ENCODE results near the gene ZC3H18. TPM values are rescaled to one million over a fixed set of nuclear protein-coding genes. Genes with fewer than 3 reads are reported as not detected.

The ZC3H18 gene
- total RNA-seq, 2 donors from 2014 or later = 7.9 to 10.0 TPM

DNA sequence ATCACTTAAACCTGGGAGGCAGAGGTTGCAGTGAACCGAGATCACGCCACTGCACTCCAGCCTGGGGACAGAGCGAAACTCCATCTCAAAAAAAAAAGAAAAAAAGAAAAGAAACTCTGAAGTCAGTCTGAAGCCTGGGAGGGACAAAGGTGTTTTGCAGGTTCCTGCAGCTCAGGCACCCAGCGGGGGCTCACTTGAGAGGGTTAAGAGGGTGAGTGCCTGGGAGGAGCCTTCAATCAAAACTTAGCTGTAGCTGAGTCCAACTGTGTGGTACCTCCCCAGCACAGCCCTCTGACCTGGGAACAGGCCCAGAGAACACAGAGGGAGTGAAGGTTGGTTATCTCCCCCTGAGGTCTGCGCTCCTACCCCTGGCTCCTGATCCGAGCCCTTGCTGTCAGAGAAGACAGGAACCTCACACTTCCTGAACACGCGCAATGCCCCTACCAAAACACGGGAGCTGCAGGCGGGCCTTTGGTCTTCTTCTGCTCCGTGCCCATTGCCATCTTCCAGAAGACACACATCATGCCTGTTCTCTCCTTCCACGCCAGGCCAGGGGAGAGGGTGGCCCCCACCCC lies 20.4 kb upstream of the ZC3H18 start:
- H3K36me3 ChIP-seq = no peaks in the 10 kb centered on the region
- DNase-seq (ENCODE audit: low spot score) = no peak
- H3K4me1 ChIP-seq = peaks cover 0 to 6% of the 10 kb centered on the region in 2 donors
- peaks cover 0 to 3% of the 10 kb centered on the region in 2 donors for H3K27me3 ChIP-seq
- H3K27ac ChIP-seq = no peak overlapping the region
- H3K4me3 ChIP-seq = no peak overlapping the region
- H3K9me3 ChIP-seq = no peaks in the 10 kb centered on the region
- TF ChIP-seq, protein P1, sequence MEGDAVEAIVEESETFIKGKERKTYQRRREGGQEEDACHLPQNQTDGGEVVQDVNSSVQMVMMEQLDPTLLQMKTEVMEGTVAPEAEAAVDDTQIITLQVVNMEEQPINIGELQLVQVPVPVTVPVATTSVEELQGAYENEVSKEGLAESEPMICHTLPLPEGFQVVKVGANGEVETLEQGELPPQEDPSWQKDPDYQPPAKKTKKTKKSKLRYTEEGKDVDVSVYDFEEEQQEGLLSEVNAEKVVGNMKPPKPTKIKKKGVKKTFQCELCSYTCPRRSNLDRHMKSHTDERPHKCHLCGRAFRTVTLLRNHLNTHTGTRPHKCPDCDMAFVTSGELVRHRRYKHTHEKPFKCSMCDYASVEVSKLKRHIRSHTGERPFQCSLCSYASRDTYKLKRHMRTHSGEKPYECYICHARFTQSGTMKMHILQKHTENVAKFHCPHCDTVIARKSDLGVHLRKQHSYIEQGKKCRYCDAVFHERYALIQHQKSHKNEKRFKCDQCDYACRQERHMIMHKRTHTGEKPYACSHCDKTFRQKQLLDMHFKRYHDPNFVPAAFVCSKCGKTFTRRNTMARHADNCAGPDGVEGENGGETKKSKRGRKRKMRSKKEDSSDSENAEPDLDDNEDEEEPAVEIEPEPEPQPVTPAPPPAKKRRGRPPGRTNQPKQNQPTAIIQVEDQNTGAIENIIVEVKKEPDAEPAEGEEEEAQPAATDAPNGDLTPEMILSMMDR (IDR thresholded peaks at IDR 0.05) = no peak

DNA sequence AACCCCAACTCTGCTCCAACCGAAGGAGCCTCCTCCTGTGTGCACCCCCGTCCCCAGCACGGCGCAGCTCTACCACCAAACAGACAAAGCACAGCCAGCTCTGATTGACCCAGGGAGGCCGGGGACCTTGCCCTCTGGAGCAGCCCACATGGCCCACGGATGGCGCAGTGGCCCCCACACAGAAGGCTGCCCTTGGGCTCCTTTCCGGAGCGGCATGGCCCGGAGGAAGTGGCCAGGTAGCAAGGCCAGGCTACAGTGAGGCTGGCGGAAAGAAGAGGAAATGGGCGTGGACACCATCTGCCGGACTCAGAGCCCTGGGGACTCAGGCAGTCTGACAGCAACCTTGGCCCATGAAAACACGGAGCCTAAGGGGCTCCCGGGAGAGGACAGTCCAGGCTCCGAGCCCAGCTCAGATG lies 19.9 kb upstream of the ZC3H18 start:
- Histone ChIP-seq H3K27me3 (peaks cover 0 to 3% of the 10 kb centered on the region in 2 donors), H3K27ac (no peak overlapping the region), H3K4me3 (no peak overlapping the region), H3K4me1 (peaks cover 0 to 6% of the 10 kb centered on the region in 2 donors), H3K36me3 (no peaks in the 10 kb centered on the region), H3K9me3 (no peaks in the 10 kb centered on the region)
- TF ChIP-seq, protein P1 (IDR thresholded peaks at IDR 0.05) = no peak
- DNase-seq (ENCODE audit: low spot score) = no peak

DNA sequence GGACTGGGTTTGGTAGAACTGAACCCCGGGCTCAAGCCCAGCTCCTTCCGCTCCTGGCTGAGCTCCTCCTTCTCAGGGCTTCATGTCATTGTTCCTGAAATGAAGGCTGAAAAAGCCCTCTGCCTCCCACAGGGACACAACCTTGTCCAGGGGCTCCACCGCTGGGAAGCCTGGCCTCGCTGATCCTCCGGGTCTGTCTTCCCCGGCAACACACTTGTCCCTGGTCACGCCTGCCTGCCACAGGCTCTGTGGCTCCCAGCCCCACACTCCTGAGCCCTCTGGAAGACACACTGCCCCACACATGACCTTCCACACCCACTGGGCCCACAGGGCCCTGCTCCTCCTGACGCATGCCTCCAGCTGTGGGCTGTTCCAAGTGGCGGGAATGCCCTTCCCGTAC lies 18.0 kb upstream of the ZC3H18 start:
- H3K36me3 ChIP-seq = no peaks in the 10 kb centered on the region
- no peaks in the 10 kb centered on the region for H3K9me3 ChIP-seq
- TF ChIP-seq, protein P1 (IDR thresholded peaks at IDR 0.05) = no peak
- H3K4me1 ChIP-seq = peaks cover 0 to 6% of the 10 kb centered on the region in 2 donors
- H3K27ac ChIP-seq = no peak overlapping the region
- H3K4me3 ChIP-seq = no peak overlapping the region
- peaks cover 0 to 3% of the 10 kb centered on the region in 2 donors for H3K27me3 ChIP-seq
- DNase-seq (ENCODE audit: low spot score) = no peak

DNA sequence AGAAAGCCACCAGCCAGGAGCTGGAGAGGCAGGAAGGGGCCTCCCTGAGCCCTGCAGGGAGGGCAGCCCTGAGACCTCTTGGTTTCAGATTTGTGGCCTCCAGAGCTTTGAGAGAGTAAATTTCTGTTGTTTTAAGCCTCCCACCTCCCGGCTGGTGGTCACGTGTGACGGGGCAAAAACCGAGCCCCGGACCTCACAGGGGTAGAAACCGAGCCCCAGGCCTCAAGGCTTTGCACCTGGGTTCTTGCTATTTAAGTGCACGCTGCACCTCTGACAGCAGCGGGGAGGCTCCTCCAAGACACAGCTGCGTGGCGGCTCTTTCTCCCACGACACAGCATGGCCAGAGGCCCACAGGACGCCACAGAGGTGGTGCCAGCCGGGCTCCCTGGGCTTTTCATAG lies 17.4 kb upstream of the ZC3H18 start:
- no peak overlapping the region for H3K27ac ChIP-seq
- TF ChIP-seq, protein P1 (IDR thresholded peaks at IDR 0.05) = no peak
- H3K36me3 ChIP-seq = no peaks in the 10 kb centered on the region
- H3K9me3 ChIP-seq = no peaks in the 10 kb centered on the region
- no peak for DNase-seq (ENCODE audit: low spot score)
- H3K27me3 ChIP-seq = peaks cover 0 to 3% of the 10 kb centered on the region in 2 donors
- H3K4me3 ChIP-seq = no peak overlapping the region
- peaks cover 0 to 6% of the 10 kb centered on the region in 2 donors for H3K4me1 ChIP-seq

DNA sequence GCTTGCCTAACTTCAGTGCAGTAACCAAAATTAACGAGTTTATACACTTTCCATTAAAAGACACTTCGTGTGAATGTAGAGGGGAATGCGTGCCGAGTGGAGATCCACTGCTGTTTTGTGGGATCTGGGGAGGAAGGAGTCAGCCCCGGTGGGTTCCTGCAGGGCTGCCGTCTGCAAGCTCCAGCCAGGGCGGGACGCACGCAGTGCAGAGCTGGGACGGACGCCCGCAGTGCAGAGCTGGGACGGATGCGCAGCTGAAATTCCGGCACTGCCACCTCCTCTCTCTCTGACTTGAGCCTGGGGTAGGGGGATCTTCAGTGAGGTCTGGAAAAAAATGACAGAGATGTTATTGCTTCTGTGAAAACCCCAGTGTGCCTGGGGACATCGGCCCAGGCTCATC lies 16.5 kb upstream of the ZC3H18 start:
- Histone ChIP-seq H3K36me3 (no peaks in the 10 kb centered on the region), H3K4me1 (peaks cover 0 to 8% of the 10 kb centered on the region in 2 donors), H3K27ac (no peak overlapping the region), H3K27me3 (no peaks in the 10 kb centered on the region), H3K4me3 (no peak overlapping the region), H3K9me3 (no peaks in the 10 kb centered on the region)
- TF ChIP-seq, protein P1 (IDR thresholded peaks at IDR 0.05) = no peak
- no peak for DNase-seq (ENCODE audit: low spot score)

DNA sequence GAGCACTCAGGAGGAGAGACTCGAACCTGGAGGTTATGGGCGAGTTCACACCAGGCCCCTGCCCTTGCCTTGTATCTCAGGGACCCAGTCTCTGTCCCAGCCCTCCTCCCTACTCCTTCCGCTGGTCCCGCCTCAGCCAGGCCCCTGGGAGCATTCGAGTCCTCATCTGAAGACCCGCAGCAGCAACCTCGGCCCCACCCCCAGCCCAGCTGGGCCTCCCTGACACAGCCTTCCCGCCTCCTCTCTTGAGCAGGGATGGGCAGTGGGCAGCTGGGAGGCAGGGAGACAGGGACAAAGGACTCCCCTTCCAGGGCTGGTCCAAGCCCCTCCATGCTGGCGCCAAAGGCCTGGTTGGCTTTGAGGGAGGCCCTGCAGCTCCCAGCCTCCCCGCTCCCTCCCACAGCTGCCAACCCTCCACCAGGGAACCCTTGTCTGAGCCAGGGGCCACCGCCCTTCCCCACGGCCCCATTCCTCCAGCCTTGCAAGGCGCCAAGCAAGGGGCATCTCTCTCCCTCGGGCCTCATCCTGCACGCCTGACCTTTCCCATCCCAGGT lies 15.4 kb upstream of the ZC3H18 start:
- Histone ChIP-seq H3K4me3 (no peak overlapping the region), H3K27me3 (no peaks in the 10 kb centered on the region), H3K27ac (no peak overlapping the region), H3K4me1 (peaks cover 0 to 14% of the 10 kb centered on the region in 2 donors), H3K36me3 (no peaks in the 10 kb centered on the region), H3K9me3 (no peaks in the 10 kb centered on the region)
- DNase-seq (ENCODE audit: low spot score) = no peak
- TF ChIP-seq, protein P1 (IDR thresholded peaks at IDR 0.05) = no peak

Data from right atrium auricular region (tissue), 2 donors.